ENCODE measurements around the gene PC.

PC gene

DNA sequence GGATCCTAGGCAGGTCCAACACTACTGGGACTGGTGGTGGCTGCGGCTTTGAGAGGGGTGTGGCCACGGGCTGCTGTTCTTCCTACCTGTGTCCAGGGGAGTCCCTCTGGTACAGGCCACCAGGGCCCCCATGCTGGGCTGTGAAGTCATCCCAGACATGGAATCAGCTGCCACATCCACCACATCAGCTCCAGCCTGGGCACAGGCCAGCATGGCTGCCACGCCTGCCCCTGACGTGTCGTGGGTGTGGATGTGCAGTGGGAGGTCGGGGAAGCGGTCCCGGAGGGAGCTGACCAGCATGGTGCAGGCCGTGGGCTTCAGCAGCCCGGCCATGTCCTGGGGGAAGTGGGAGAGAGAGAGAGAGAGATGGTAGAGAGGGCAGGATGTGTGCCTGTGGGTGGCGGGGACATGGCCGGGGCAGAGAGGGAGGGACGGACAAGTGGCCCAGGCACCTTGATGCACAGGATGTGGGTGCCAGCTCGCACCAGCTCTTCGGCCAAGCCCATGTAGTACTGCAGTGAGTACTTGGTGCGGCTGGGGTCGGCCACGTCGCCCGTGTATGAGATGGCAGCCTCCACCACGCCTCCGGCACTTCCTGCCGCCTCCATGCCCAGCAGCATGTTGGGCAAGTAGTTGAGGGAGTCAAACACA lies 107.5 kb downstream of the PC start:
- no peak for ATAC-seq
- TF ChIP-seq TOX (CRISPR knock-in tag; IDR thresholded peaks at IDR 0.05; ENCODE audit: borderline replicate concordance), result no peak
- no peak for TF ChIP-seq GLIS3 (CRISPR knock-in tag; IDR thresholded peaks at IDR 0.05)
- TF ChIP-seq TSHZ2 (CRISPR knock-in tag; IDR thresholded peaks at IDR 0.05), result no peak
- no peak for TF ChIP-seq ZNF8 (CRISPR knock-in tag; IDR thresholded peaks at IDR 0.05)
- no peak for TF ChIP-seq PPARA (CRISPR knock-in tag; IDR thresholded peaks at IDR 0.05; ENCODE audit: borderline replicate concordance)
- TF ChIP-seq, protein P1, sequence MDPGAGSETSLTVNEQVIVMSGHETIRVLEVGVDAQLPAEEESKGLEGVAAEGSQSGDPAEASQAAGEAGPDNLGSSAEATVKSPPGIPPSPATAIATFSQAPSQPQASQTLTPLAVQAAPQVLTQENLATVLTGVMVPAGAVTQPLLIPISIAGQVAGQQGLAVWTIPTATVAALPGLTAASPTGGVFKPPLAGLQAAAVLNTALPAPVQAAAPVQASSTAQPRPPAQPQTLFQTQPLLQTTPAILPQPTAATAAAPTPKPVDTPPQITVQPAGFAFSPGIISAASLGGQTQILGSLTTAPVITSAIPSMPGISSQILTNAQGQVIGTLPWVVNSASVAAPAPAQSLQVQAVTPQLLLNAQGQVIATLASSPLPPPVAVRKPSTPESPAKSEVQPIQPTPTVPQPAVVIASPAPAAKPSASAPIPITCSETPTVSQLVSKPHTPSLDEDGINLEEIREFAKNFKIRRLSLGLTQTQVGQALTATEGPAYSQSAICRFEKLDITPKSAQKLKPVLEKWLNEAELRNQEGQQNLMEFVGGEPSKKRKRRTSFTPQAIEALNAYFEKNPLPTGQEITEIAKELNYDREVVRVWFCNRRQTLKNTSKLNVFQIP (CRISPR knock-in tag; IDR thresholded peaks at IDR 0.05; ENCODE audit: borderline replicate concordance, low read depth), result no peak
- TF ChIP-seq PATZ1 (CRISPR knock-in tag; IDR thresholded peaks at IDR 0.05; ENCODE audit: borderline replicate concordance), result no peak
- no peak for TF ChIP-seq TCF4 (CRISPR knock-in tag; IDR thresholded peaks at IDR 0.05; ENCODE audit: borderline replicate concordance)
- TF ChIP-seq ZC3H10 (CRISPR knock-in tag; IDR thresholded peaks at IDR 0.05), result no peak
- no peak for TF ChIP-seq ZNF70 (CRISPR knock-in tag; IDR thresholded peaks at IDR 0.05)
- no peak for TF ChIP-seq ZFP30 (CRISPR knock-in tag; IDR thresholded peaks at IDR 0.05)
- TF ChIP-seq ESRRG (CRISPR knock-in tag; IDR thresholded peaks at IDR 0.05), result no peak
- no peak for TF ChIP-seq CSDC2 (CRISPR knock-in tag; IDR thresholded peaks at IDR 0.05)
- TF ChIP-seq ISL1 (CRISPR knock-in tag; IDR thresholded peaks at IDR 0.05), result no peak
- TF ChIP-seq BACH2 (CRISPR knock-in tag; IDR thresholded peaks at IDR 0.05; ENCODE audit: borderline replicate concordance), result no peak
- TF ChIP-seq SNAI2 (CRISPR knock-in tag; IDR thresholded peaks at IDR 0.05), result no peak
- TF ChIP-seq OSR1 (CRISPR knock-in tag; IDR thresholded peaks at IDR 0.05), result no peak

DNA sequence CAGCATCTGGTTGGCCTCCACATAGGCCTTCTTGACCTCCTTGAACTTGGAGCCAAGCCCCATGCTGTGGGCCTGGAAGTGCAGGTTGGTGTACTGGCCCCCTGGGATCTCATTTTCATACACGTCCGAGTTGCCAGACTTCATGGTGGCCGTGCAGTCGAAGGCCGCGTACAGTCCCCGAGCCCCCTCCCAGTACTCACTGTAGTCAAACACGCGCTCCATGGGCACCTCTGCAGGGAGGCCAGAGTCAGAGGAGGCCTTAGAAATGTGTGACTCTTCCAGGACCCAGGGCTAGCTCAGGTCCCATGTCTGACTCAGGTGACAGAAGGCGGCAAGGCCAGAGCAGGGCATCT lies 108.0 kb downstream of the PC start:
- no peak for TF ChIP-seq ZNF70 (CRISPR knock-in tag; IDR thresholded peaks at IDR 0.05)
- no peak; the same call in 2 of the 3 replicates for ATAC-seq

DNA sequence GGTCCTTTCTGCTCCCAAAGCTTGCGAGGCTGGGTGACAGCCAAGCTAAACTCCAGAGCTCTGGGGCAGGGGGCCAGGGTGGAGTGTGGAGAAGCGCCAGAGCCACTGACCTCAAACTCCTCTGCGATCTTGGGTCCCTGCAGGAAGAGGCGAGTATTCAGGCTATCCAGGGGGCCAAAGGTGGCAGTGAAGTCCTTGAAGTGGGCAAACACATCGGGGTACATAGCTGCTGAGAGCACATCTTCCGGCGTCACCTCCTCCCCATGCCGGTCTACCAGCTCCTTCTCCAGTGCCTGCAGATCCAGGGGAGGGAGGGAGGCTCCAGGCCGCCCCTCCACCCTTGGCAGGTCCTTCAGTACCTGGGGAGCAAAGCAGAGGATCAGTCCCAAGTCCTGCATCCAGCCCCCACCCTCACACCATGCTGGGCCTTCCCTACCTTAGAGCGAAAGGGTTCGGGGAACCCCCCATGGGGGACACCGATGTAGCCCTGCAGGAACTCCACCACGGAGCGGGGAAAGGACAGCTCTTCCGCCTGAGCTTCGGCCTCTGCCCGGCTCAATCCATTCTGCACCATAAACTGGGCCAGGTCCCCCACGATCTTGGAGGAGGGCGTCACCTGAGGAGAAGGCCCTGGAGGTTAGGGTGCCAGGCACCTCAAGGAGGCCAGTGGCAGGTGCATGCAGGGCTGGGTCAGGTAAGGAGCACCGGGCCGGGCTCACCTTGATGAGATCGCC lies 108.5 kb downstream of the PC start:
- no peak for ATAC-seq
- TF ChIP-seq ZNF565 (CRISPR knock-in tag; conservative IDR thresholded peaks at IDR 0.05; ENCODE audit: low read depth), result no peak
- no peak for TF ChIP-seq TSHZ2 (CRISPR knock-in tag; IDR thresholded peaks at IDR 0.05)
- no peak for TF ChIP-seq CSRNP3 (CRISPR knock-in tag; IDR thresholded peaks at IDR 0.05)
- no peak for TF ChIP-seq ZC3H10 (CRISPR knock-in tag; IDR thresholded peaks at IDR 0.05)
- TF ChIP-seq RARB (CRISPR knock-in tag; IDR thresholded peaks at IDR 0.05), result no peak
- no peak for TF ChIP-seq ISL1 (CRISPR knock-in tag; IDR thresholded peaks at IDR 0.05)
- no peak for TF ChIP-seq CREB5 (CRISPR knock-in tag; IDR thresholded peaks at IDR 0.05; ENCODE audit: low read depth)
- no peak for TF ChIP-seq ARNTL (CRISPR knock-in tag; IDR thresholded peaks at IDR 0.05; ENCODE audit: borderline replicate concordance, low read depth)
- TF ChIP-seq PPARA (CRISPR knock-in tag; IDR thresholded peaks at IDR 0.05; ENCODE audit: borderline replicate concordance), result no peak
- TF ChIP-seq, protein P1 (CRISPR knock-in tag; IDR thresholded peaks at IDR 0.05; ENCODE audit: borderline replicate concordance, low read depth), result no peak
- TF ChIP-seq ZFP3 (CRISPR knock-in tag; IDR thresholded peaks at IDR 0.05), result no peak
- no peak for TF ChIP-seq CSDC2 (CRISPR knock-in tag; IDR thresholded peaks at IDR 0.05)
- no peak for TF ChIP-seq BACH2 (CRISPR knock-in tag; IDR thresholded peaks at IDR 0.05; ENCODE audit: borderline replicate concordance)
